Coronary artery (tissue), 2 donors: ENCODE results near the gene DOCK10.

ENCODE experiments used
- DNase-seq: peaks from one replicate; pipeline ENCODE4 v3.0.0-alpha.2; 2017; ENCODE audit warnings: low spot score
- H3K27ac ChIP-seq, 2 donors: fragments of 200-600 bp; sonication (generic); one replicate each; pipeline ENCODE4 v1.5.1; 2016 to 2019
- H3K4me3 ChIP-seq: fragments of 200-600 bp; sonication (generic); 2 replicates; pipeline ENCODE4 v1.5.1; 2016; ENCODE audit warnings: mild to moderate bottlenecking, moderate library complexity
- TF ChIP-seq, protein P1 (sequence below): fragments of 200-600 bp; sonication (generic); IDR thresholded peaks from one replicate; pipeline ENCODE4 v1.5.1; 2019; ENCODE audit warnings: antibody characterized with exemption

DOCK10 gene

GRCh38 chr2:224716921-224717320, 325.3 kb downstream of the DOCK10 start:
- TF ChIP-seq, protein P1, sequence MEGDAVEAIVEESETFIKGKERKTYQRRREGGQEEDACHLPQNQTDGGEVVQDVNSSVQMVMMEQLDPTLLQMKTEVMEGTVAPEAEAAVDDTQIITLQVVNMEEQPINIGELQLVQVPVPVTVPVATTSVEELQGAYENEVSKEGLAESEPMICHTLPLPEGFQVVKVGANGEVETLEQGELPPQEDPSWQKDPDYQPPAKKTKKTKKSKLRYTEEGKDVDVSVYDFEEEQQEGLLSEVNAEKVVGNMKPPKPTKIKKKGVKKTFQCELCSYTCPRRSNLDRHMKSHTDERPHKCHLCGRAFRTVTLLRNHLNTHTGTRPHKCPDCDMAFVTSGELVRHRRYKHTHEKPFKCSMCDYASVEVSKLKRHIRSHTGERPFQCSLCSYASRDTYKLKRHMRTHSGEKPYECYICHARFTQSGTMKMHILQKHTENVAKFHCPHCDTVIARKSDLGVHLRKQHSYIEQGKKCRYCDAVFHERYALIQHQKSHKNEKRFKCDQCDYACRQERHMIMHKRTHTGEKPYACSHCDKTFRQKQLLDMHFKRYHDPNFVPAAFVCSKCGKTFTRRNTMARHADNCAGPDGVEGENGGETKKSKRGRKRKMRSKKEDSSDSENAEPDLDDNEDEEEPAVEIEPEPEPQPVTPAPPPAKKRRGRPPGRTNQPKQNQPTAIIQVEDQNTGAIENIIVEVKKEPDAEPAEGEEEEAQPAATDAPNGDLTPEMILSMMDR, result no peak
- H3K27ac ChIP-seq, result no peak overlapping the region
- no peak overlapping the region for H3K4me3 ChIP-seq
- DNase-seq, result no peak

DNA sequence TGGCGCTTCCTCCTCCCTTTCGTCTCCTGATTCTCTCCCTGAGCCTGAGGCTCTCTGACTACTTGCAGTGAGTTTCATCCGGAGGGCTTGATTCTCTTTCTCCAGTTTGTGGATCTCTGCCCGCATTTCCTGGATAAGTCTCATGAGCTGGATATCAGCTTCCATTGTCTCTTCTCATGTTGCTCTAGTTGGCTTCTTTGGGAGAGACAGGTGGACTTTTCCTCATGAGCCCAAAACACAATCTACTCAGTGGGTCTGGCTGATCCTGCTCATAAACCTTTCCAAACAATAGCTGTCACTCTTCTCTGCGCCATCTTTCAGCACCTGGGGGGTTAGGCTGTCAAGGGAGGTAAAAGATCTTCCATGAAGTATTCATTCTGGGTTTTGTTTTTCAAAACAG, 326.1 kb downstream of the DOCK10 start, which contains the start of gene CCDC195:
Gene CCDC195, minus strand, starts transcription at position 165 of the 400 bp plus-strand sequence. Its CDS starts 0 bp downstream, at position 165.
- DNase-seq, result no peak
- H3K4me3 ChIP-seq, result no peak within 1 kb of the TSS
- H3K27ac ChIP-seq, result no peak within 1 kb of the TSS
- TF ChIP-seq, protein P1, result no peak
